ENCODE results near the gene GRPEL1. TPM values are rescaled to one million over a fixed set of nuclear protein-coding genes. Genes with fewer than 3 reads are reported as not detected.

Gene GRPEL1
- total RNA-seq, 1 experiment from 2014 or later, result 40.7 TPM

- Histone ChIP-seq H3K27ac (ENCODE audit: insufficient read length, low read depth, low read length) (no peak overlapping the region), H3K23ac (ENCODE audit: insufficient read length, low read depth, low read length) (no peak overlapping the region), H3K9me3 (ENCODE audit: control insufficient read depth, low read depth, low read length) (no peaks in the 10 kb centered on the region), H3K18ac (ENCODE audit: insufficient read length, low read depth, low read length) (no peak overlapping the region), H3K79me1 (ENCODE audit: insufficient read depth, low read depth, low read length, poor library complexity, severe bottlenecking) (no peaks in the 10 kb centered on the region), H4K8ac (replicated peaks; ENCODE audit: insufficient read length, low read depth, low read length) (no peak overlapping the region), H2AFZ (ENCODE audit: low read length) (no peak overlapping the region), H2AK5ac (ENCODE audit: insufficient read length, low read length) (no peak overlapping the region), H3T11ph (ENCODE audit: low read length) (no peak overlapping the region), H4K20me1 (ENCODE audit: control insufficient read depth, insufficient read depth, insufficient read length) (no peaks in the 10 kb centered on the region), H2BK12ac (ENCODE audit: insufficient read length, low read depth, low read length) (no peak overlapping the region), H4K91ac (ENCODE audit: insufficient read length, low read depth, low read length) (no peak overlapping the region), H3K79me2 (ENCODE audit: insufficient read depth, low read length) (no peaks in the 10 kb centered on the region), H3K4me1 (ENCODE audit: insufficient read depth, low read length) (no peaks in the 10 kb centered on the region; the same call in 1 of the 2 replicates), H3K9ac (ENCODE audit: extremely low read depth, insufficient read length, low read length) (no peak overlapping the region), H2BK15ac (ENCODE audit: low read depth, low read length) (no peak overlapping the region), H4K5ac (ENCODE audit: insufficient read length, low read depth, low read length) (no peak overlapping the region), H3K56ac (ENCODE audit: insufficient read length, low read depth, low read length) (no peak overlapping the region), H3K4ac (ENCODE audit: low read depth, low read length) (no peak overlapping the region), H3K4me2 (ENCODE audit: insufficient read depth, insufficient read length, low read length) (no peak overlapping the region), H2BK120ac (ENCODE audit: low read depth, low read length, poor library complexity, severe bottlenecking) (no peak overlapping the region), H3K27me3 (ENCODE audit: insufficient read depth, low read length) (no peaks in the 10 kb centered on the region; the same call in 1 of the 2 replicates), H3K14ac (ENCODE audit: insufficient read depth, low read length) (no peak overlapping the region), H2BK5ac (ENCODE audit: insufficient read length, low read length) (no peak overlapping the region), H3K23me2 (ENCODE audit: insufficient read length, low read depth, low read length, poor library complexity, severe bottlenecking) (no peaks in the 10 kb centered on the region), H2BK20ac (ENCODE audit: low read depth, low read length, poor library complexity, severe bottlenecking) (no peak overlapping the region)
- Mint-ChIP-seq H3K27me3 (ENCODE audit: low read depth) (no peaks in the 10 kb centered on the region; the same call in 1 of the 2 replicates), H3K4me3 (no peak overlapping the region), H3K36me3 (ENCODE audit: insufficient read depth in 1 of 3, low read depth in 3 of 3) (peaks cover 20 to 63% (median 58%) of the 10 kb centered on the region in 3 experiments), H3K9me3 (no peaks in the 10 kb centered on the region; a peak in 1 of 5 replicates), H3K4me1 (peaks cover 13 to 19% of the 10 kb centered on the region in 2 experiments), H3K27ac (peak overlapping the region in 1 of 3 experiments; percentile 85; a peak in 1 of 7 replicates)
- TF ChIP-seq CTCF (conservative IDR thresholded peaks at IDR 0.05), result no peak
- no CpG with 5 or more reads among the region's 12 CpGs for WGBS (ENCODE audit: extremely low coverage, insufficient read length, low lambda C conversion rate)
- no peak for DNase-seq
These were observed 44.0 kb downstream of the GRPEL1 start for GRCh38 chr4:7023901-7024300.

Measured in H9 (cell line).